Measurements from ENCODE around the gene SLC25A43. TPM values are rescaled to one million over a fixed set of nuclear protein-coding genes. Genes with fewer than 3 reads are reported as not detected.
"Not testable (repeated sequence)": the region's sequence is repeated elsewhere in the genome, so short reads cannot be mapped to it uniquely, and the experiment has no call there.

Gene SLC25A43
- total RNA-seq, 4 donors from 2014 or later: 28.1 to 44.5 (median 35.9) TPM

DNA sequence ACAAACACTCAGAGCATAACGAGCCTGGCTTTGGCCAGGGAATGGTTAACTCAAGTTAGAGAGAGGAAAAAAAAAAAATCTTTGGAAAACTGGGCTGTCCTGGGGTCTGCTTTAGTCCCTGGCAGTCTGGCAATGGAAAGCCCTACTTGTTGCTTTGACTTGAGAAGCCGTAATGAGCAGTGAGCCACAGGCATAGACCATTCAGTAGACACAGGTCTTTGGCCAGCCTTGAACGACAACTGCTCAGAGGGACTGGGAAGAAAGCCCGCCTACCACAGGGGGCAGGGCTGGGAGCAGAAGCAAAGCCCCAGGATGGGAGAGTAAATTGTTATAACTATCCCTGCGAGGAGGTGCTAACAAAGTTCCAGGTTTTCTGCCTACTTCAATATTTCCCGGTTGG is 25.9 kb downstream of the SLC25A43 start:
- 70 to 93% methylated on average over 6 of the region's 6 CpGs for WGBS, 2 donors
- intact Hi-C loops (cut with DNase I; ENCODE audit: low total_unique reads): no loop called here
- no peak for DNase-seq (ENCODE audit: low spot score in 2 of 2)
- H3K4me3 ChIP-seq (ENCODE audit: low read depth, poor library complexity, severe bottlenecking): no peak overlapping the region
- TF ChIP-seq CTCF (IDR thresholded peaks at IDR 0.05) (no peak), POLR2A (IDR thresholded peaks at IDR 0.05) (no peak)

DNA sequence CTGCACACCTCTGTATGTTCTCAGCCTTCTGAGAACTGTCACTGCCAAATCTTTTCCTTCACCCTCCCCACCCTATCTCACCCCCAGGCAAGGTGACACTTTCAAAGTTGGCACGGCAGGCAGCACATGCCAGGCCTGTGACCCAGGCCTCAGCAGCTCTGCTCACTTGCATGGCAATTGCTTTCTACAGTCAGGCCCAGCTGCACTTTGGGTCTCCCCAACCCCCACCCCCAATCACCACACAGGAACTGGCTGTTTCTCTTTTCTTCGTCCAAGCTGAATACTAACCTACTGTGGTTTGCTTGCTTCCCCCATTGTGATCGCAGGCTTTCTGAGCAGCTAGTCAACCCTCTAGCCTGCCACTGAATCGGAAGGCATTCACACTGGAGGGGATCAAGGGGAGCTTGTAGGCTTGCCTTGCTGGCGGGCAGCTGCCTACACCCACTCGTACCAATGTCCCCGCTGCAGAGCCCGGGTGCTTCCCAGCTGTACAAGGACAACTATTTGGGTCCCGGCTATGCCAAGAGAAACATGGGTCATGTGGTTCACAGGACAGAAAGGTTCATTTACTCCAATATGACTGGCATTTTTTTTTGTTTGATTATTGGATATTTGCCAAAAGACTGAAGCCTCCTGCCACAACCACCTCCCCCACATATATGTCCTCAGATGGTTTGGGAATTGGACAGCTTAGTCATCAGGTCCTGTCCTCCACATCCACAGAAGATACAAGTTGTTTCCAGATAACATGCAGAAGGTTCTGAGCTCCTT is 28.1 kb downstream of the SLC25A43 start:
- TF ChIP-seq CTCF (IDR thresholded peaks at IDR 0.05) (no peak), POLR2A (IDR thresholded peaks at IDR 0.05) (no peak)
- no peak for DNase-seq (ENCODE audit: low spot score in 2 of 2)
- intact Hi-C loops (cut with DNase I; ENCODE audit: low total_unique reads): no loop called here
- 71 to 81% methylated on average over 7 to 9 of the region's 9 CpGs for WGBS, 2 donors
- H3K4me3 ChIP-seq (ENCODE audit: low read depth, poor library complexity, severe bottlenecking): no peak overlapping the region

DNA sequence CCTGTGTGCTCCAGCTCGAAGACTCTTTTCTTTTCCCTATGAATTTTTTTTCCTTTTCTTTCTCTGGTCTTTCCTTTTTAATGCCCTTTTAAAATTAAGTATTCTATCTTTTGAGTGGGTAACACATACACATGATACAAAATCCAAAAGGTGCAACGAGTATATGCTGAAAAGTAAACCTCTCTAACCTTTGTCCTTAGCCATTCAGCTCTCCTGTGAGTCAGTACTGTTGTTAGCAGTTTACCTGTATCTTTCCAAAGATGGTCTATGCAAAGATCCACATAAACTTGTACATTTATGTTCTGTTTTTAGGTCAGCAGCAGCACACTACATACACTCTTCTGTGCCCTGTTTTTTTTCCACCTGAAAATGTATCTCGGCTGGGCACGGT is 28.7 kb downstream of the SLC25A43 start:
- TF ChIP-seq POLR2A (IDR thresholded peaks at IDR 0.05) (no peak), CTCF (IDR thresholded peaks at IDR 0.05) (no peak)
- intact Hi-C loops (cut with DNase I; ENCODE audit: low total_unique reads): no loop called here
- no peak overlapping the region for H3K4me3 ChIP-seq (ENCODE audit: low read depth, poor library complexity, severe bottlenecking)
- 82 to 85% methylated on average over 4 of the region's 4 CpGs for WGBS, 2 donors
- no peak for DNase-seq (ENCODE audit: low spot score in 2 of 2)

- TF ChIP-seq POLR2A (IDR thresholded peaks at IDR 0.05) (no peak), CTCF (IDR thresholded peaks at IDR 0.05) (no peak)
- peak in 1 of 2 donors; percentile 4 for DNase-seq (ENCODE audit: low spot score in 2 of 2)
- no peak overlapping the region for H3K4me3 ChIP-seq (ENCODE audit: low read depth, poor library complexity, severe bottlenecking)
- WGBS, 2 donors: 45 to 68% methylated on average over 3 of the region's 4 CpGs
- intact Hi-C loops (cut with DNase I; ENCODE audit: low total_unique reads): no loop called here
Observed at GRCh38 chrX:119429471-119429870, 30.3 kb downstream of the SLC25A43 start.

DNA sequence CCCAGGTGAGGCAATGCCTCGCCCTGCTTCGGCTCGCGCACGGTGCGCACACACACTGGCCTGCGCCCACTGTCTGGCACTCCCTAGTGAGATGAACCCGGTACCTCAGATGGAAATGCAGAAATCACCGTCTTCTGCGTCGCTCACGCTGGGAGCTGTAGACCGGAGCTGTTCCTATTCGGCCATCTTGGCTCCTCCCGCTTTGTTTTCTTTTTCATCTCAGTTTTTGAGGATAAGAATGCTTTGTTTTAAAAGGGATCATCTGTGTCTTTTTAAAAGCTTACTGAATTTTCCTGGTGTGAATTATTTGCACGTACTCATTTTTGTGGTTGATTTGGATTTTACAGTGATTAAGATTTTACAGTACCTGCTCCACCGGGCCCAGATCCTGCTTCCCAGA is 42.2 kb downstream of the SLC25A43 start:
- intact Hi-C loops (cut with DNase I; ENCODE audit: low total_unique reads); H3K4me3 ChIP-seq (ENCODE audit: low read depth, poor library complexity, severe bottlenecking); DNase-seq (ENCODE audit: low spot score in 2 of 2): not testable (repeated sequence)
- 73 to 87% methylated on average over 9 to 11 of the region's 17 CpGs for WGBS, 2 donors

GRCh38 chrX:119442286-119442685 is 43.1 kb downstream of the SLC25A43 start:
- 61 to 64% methylated on average over 2 of the region's 2 CpGs for WGBS, 2 donors
- no peak for DNase-seq (ENCODE audit: low spot score in 2 of 2)
- TF ChIP-seq CTCF (IDR thresholded peaks at IDR 0.05) (no peak), POLR2A (IDR thresholded peaks at IDR 0.05) (no peak)
- no peak overlapping the region for H3K4me3 ChIP-seq (ENCODE audit: low read depth, poor library complexity, severe bottlenecking)
- intact Hi-C loops (cut with DNase I; ENCODE audit: low total_unique reads): no loop called here

All from lower leg skin (tissue), 4 donors.